HepG2 (cell line): ENCODE measurements around the gene GAR1. TPM values are rescaled to one million over a fixed set of nuclear protein-coding genes. Genes with fewer than 3 reads are reported as not detected.

Experiments
- ARNT2 ChIP-seq: sonication (generic); formaldehyde crosslinking; IDR thresholded peaks from 2 replicates; pipeline ENCODE4 v1.8.0; 2022; ENCODE audit warnings: mild to moderate bottlenecking, low read depth, missing genetic modification reagents, moderate library complexity
- DMAP1 ChIP-seq: IDR thresholded peaks from 2 replicates; pipeline ENCODE4 v1.6.1; 2016
- EP300 ChIP-seq, 3 experiments: sonication (generic) in 1 of 3; formaldehyde crosslinking in 1 of 3; IDR thresholded peaks; 2 replicates each; pipeline versions ENCODE4 v1.5.1 to v1.6.1; 2011 to 2020; ENCODE audit warnings: low read depth in 2 of 3, low read length in 2 of 3, borderline replicate concordance in 1 of 3, improper control_type of control experiment in 1 of 3, mild to moderate bottlenecking in 1 of 3, missing genetic modification reagents in 1 of 3, moderate library complexity in 1 of 3
- GATA4 ChIP-seq: sonication (generic); IDR thresholded peaks from 2 replicates; pipeline ENCODE4 v1.6.1; 2016; ENCODE audit warnings: antibody characterized with exemption, low read depth, borderline replicate concordance
- KAT2B ChIP-seq: fragments of 150-350 bp; IDR thresholded peaks from 2 replicates; pipeline ENCODE4 v1.6.1; 2014; ENCODE audit warnings: low read depth, low read length, borderline replicate concordance
- MEF2D ChIP-seq: sonication (generic); formaldehyde crosslinking; IDR thresholded peaks from 2 replicates; pipeline ENCODE4 v1.5.1; 2020; ENCODE audit warnings: mild to moderate bottlenecking, missing genetic modification reagents
- MTERF4 ChIP-seq: sonication (generic); formaldehyde crosslinking; IDR thresholded peaks from 2 replicates; pipeline ENCODE4 v1.8.0; 2023; ENCODE audit warnings: mild to moderate bottlenecking, missing genetic modification reagents
- NAIF1 ChIP-seq: sonication (generic); formaldehyde crosslinking; IDR thresholded peaks from 2 replicates; pipeline ENCODE4 v1.5.0; 2020; ENCODE audit warnings: mild to moderate bottlenecking, missing genetic modification reagents, borderline replicate concordance
- NFYC ChIP-seq: IDR thresholded peaks from 2 replicates; pipeline ENCODE4 v1.6.1; 2016; ENCODE audit warnings: missing genetic modification reagents, missing compliant biosample characterization
- RBFOX2 ChIP-seq: fragments of 200-400 bp; formaldehyde crosslinking; IDR thresholded peaks from 2 replicates; pipeline ENCODE4 v1.6.1; 2017; ENCODE audit warnings: low read depth, mild to moderate bottlenecking, low read length
- RFX1 ChIP-seq: fragments of 450-650 bp; IDR thresholded peaks from 2 replicates; pipeline ENCODE4 v1.6.1; 2017
- RXRB ChIP-seq: IDR thresholded peaks from 2 replicates; pipeline ENCODE4 v1.6.1; 2016; ENCODE audit warnings: borderline replicate concordance, missing genetic modification reagents, missing compliant biosample characterization
- SP2 ChIP-seq: sonication (generic); formaldehyde crosslinking; IDR thresholded peaks from 2 replicates; pipeline ENCODE4 v1.5.1; 2020; ENCODE audit warnings: mild to moderate bottlenecking, missing genetic modification reagents
- ZMYM2 ChIP-seq: sonication (generic); formaldehyde crosslinking; IDR thresholded peaks from 2 replicates; pipeline ENCODE4 v1.8.0; 2022; ENCODE audit warnings: mild to moderate bottlenecking, missing genetic modification reagents
- ZNF124 ChIP-seq: sonication (generic); formaldehyde crosslinking; IDR thresholded peaks from 2 replicates; pipeline ENCODE4 v1.4.0; 2020; ENCODE audit warnings: missing genetic modification reagents
- ZNF224 ChIP-seq: sonication (generic); formaldehyde crosslinking; IDR thresholded peaks from 2 replicates; pipeline ENCODE4 v1.5.0; 2020; ENCODE audit warnings: mild to moderate bottlenecking, missing genetic modification reagents
- ZNF274 ChIP-seq: sonication (generic); formaldehyde crosslinking; IDR thresholded peaks from 2 replicates; pipeline ENCODE4 v1.5.1; 2020; ENCODE audit warnings: mild to moderate bottlenecking, missing genetic modification reagents
- ZNF296 ChIP-seq: sonication (generic); formaldehyde crosslinking; conservative IDR thresholded peaks from 2 replicates; pipeline ENCODE4 v1.5.0; 2020; ENCODE audit warnings: mild to moderate bottlenecking, missing genetic modification reagents
- ZNF550 ChIP-seq: sonication (generic); formaldehyde crosslinking; IDR thresholded peaks from 2 replicates; pipeline ENCODE4 v1.4.0; 2020; ENCODE audit warnings: mild to moderate bottlenecking, missing genetic modification reagents, borderline replicate concordance
- ZNF580 ChIP-seq: IDR thresholded peaks from 2 replicates; pipeline ENCODE4 v1.6.1; 2016; ENCODE audit warnings: low read depth, borderline replicate concordance
- ZNF646 ChIP-seq: sonication (generic); formaldehyde crosslinking; IDR thresholded peaks from 2 replicates; pipeline ENCODE4 v1.9.0; 2021; ENCODE audit warnings: mild to moderate bottlenecking, missing genetic modification reagents
- polyA plus RNA-seq, 8 experiments: library from polyadenylated mRNA; depleted of rRNA in 3 of 8; stranded (reverse) in 7 of 8; unstranded in 1 of 8; fragments of >200 nt; fragmentation: Illumina TruSeq in 4 of 8; extraction: Trizol in 4 of 8; gene quantifications; 2 replicates each; pipeline versions ENCODE4 v1.2.1 to v1.2.3, GENCODE V29; 2011 to 2016; ENCODE audit warnings: low read depth in 4 of 8, missing spikeins in 1 of 8, mixed read lengths in 1 of 8; ENCODE audit not compliant: insufficient read depth in 1 of 8
- total RNA-seq, 5 experiments: library from RNA; depleted of rRNA; stranded (reverse); fragments of >200 nt; fragmentation: Illumina TruSeq; extraction: Trizol; gene quantifications; 2 replicates each; pipeline ENCODE4 v1.2.3, GENCODE V29; 2016; ENCODE audit warnings: low read depth in 1 of 5

Gene GAR1
- total and polyA plus RNA-seq, 2 of the 13 experiments (the other 11 are each of a cell fraction or from before 2014, with no cell fraction given): 11.3 to 11.4 TPM

- TF ChIP-seq EP300 (IDR thresholded peaks at IDR 0.05; ENCODE audit: low read depth in 2 of 2, low read length in 2 of 2) (no peak), EP300 (CRISPR knock-in tag; IDR thresholded peaks at IDR 0.05; ENCODE audit: borderline replicate concordance) (no peak), ZNF550 (CRISPR knock-in tag) (no peak), DMAP1 (peak; percentile 96), KAT2B (no peak), ZNF274 (CRISPR knock-in tag) (peak; percentile 74; the same call in 1 of the 2 replicates), RXRB (peak; percentile 17; the same call in 1 of the 2 replicates), ZNF124 (CRISPR knock-in tag) (peak; percentile 76; the same call in 1 of the 2 replicates), ZNF296 (CRISPR knock-in tag) (peak; percentile 69; the same call in 1 of the 2 replicates), MEF2D (peak; percentile 64; the same call in 1 of the 2 replicates), ZNF580 (CRISPR knock-in tag) (peak; percentile 82; the same call in 1 of the 2 replicates), ZMYM2 (CRISPR knock-in tag) (no peak), ARNT2 (CRISPR knock-in tag) (no peak; the same call in 1 of the 2 replicates), RFX1 (peak; percentile 71; the same call in 1 of the 2 replicates), ZNF646 (CRISPR knock-in tag) (no peak), NAIF1 (peak; percentile 75), ZNF224 (CRISPR knock-in tag) (0 out of 2 replicates have a peak, but pooled peaks have one; percentile 29), NFYC (CRISPR knock-in tag) (peak; percentile 26), GATA4 (no peak), RBFOX2 (peak; percentile 65), SP2 (CRISPR knock-in tag) (peak; percentile 68), MTERF4 (CRISPR knock-in tag) (no peak)
Measured at GRCh38 chr4:109815151-109816081, at the start of gene GAR1 (continued).
